Vagina (tissue), 2 donors: ENCODE measurements around the gene CDKN2B-AS1.

ENCODE experiments used
- POLR2A ChIP-seq, 2 donors: fragments of 450-650 bp; IDR thresholded peaks; one replicate each; pipeline ENCODE4 v1.6.1; 2017; ENCODE audit warnings: antibody characterized with exemption in 2 of 2, mild to moderate bottlenecking in 2 of 2, moderate library complexity in 2 of 2
- POLR2AphosphoS5 ChIP-seq, 2 donors: sonication (generic); formaldehyde crosslinking; IDR thresholded peaks; one replicate each; pipeline ENCODE4 v1.9.0; 2017; ENCODE audit warnings: antibody characterized with exemption in 2 of 2, mild to moderate bottlenecking in 2 of 2, low read depth in 1 of 2; ENCODE audit not compliant: insufficient read depth in 1 of 2
- TF ChIP-seq, protein P1 (sequence below), 3 experiments: fragments of 450-650 bp in 2 of 3; fragments of 200-600 bp in 1 of 3; sonication (generic) in 1 of 3; IDR thresholded peaks; one replicate each; pipeline ENCODE4 v1.5.1; 2017 to 2019; ENCODE audit warnings: antibody characterized with exemption in 3 of 3, mild to moderate bottlenecking in 2 of 3, moderate library complexity in 2 of 3

DNA sequence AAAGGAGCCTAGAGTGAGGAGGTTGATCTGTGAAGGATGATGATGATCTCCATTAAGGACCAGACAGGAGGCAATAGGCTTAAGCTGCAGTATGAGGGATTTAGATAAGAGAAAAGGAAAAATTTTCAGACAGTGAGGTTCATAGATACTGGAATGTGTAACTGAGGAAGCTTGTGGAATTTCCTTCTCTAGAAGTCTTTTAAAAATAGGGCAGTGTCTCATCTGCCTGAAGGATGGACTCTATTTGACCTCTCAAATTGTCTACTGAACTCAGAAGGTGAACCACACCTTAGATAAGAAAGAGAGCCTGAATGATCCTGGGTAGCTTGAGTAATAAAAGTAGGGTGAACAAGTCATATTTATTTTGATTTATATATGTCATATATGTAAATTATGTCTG lies 162.7 kb downstream of the CDKN2B-AS1 start:
- TF ChIP-seq POLR2A (IDR thresholded peaks at IDR 0.05) = no peak
- TF ChIP-seq, protein P1, sequence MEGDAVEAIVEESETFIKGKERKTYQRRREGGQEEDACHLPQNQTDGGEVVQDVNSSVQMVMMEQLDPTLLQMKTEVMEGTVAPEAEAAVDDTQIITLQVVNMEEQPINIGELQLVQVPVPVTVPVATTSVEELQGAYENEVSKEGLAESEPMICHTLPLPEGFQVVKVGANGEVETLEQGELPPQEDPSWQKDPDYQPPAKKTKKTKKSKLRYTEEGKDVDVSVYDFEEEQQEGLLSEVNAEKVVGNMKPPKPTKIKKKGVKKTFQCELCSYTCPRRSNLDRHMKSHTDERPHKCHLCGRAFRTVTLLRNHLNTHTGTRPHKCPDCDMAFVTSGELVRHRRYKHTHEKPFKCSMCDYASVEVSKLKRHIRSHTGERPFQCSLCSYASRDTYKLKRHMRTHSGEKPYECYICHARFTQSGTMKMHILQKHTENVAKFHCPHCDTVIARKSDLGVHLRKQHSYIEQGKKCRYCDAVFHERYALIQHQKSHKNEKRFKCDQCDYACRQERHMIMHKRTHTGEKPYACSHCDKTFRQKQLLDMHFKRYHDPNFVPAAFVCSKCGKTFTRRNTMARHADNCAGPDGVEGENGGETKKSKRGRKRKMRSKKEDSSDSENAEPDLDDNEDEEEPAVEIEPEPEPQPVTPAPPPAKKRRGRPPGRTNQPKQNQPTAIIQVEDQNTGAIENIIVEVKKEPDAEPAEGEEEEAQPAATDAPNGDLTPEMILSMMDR (IDR thresholded peaks at IDR 0.05) = no peak
- no peak for TF ChIP-seq POLR2AphosphoS5 (IDR thresholded peaks at IDR 0.05; ENCODE audit: insufficient read depth in 1 of 2, low read depth in 1 of 2)
